Neuronal stem cell (in vitro differentiated cells): Measurements from ENCODE around the gene ATP8A1.

Source experiments
- DNase-seq: peaks from one replicate; pipeline ENCODE4 v3.0.0-alpha.2; 2013; ENCODE audit warnings: low spot score
- H2AFZ ChIP-seq: one replicate; pipeline ENCODE4 v1.6.1; 2013; ENCODE audit warnings: mild to moderate bottlenecking, low read length, inconsistent platforms
- H2AK5ac ChIP-seq: 2 replicates; pipeline ENCODE4 v1.6.1; 2013; ENCODE audit warnings: low read depth, mild to moderate bottlenecking, inconsistent platforms, low read length, moderate library complexity, mixed read lengths
- H2BK120ac ChIP-seq: 2 replicates; pipeline ENCODE4 v1.6.1; 2013; ENCODE audit warnings: low read depth, mild to moderate bottlenecking, inconsistent platforms, low read length, moderate library complexity, mixed read lengths
- H2BK12ac ChIP-seq: one replicate; pipeline ENCODE4 v1.6.1; 2013; ENCODE audit warnings: low read length, inconsistent platforms
- H2BK15ac ChIP-seq: 2 replicates; pipeline ENCODE4 v1.6.1; 2013; ENCODE audit warnings: mild to moderate bottlenecking, low read length, inconsistent platforms, mixed read lengths
- H2BK5ac ChIP-seq: one replicate; pipeline ENCODE4 v1.6.1; 2013; ENCODE audit warnings: inconsistent platforms, mild to moderate bottlenecking, low read length, moderate library complexity
- H3K14ac ChIP-seq: one replicate; pipeline ENCODE4 v1.6.1; 2013; ENCODE audit warnings: low read length, inconsistent platforms
- H3K18ac ChIP-seq: 2 replicates; pipeline ENCODE4 v1.6.1; 2013; ENCODE audit warnings: low read length, inconsistent platforms
- H3K23ac ChIP-seq: 2 replicates; pipeline ENCODE4 v1.6.1; 2013; ENCODE audit warnings: low read depth, mild to moderate bottlenecking, mixed read lengths, low read length, inconsistent platforms; ENCODE audit not compliant: poor library complexity
- H3K27ac ChIP-seq: replicated peaks from 3 replicates; pipeline ENCODE4 v1.5.1; 2013; ENCODE audit warnings: low read length, inconsistent platforms
- H3K27me3 ChIP-seq, 3 experiments: 2 replicates each; pipeline ENCODE4 v1.6.1; 2013; ENCODE audit warnings: low read length in 3 of 3, mild to moderate bottlenecking in 2 of 3, inconsistent platforms in 1 of 3, low read depth in 1 of 3, mixed read lengths in 1 of 3, moderate library complexity in 1 of 3; ENCODE audit not compliant: control insufficient read depth in 3 of 3, insufficient read depth in 3 of 3
- H3K36me3 ChIP-seq, 2 donors: replicated peaks in 1 of 2; 2 replicates each; pipeline ENCODE4 v1.6.1; 2013; ENCODE audit warnings: low read length in 2 of 2; ENCODE audit not compliant: control insufficient read depth in 2 of 2, insufficient read depth in 2 of 2
- H3K4ac ChIP-seq: 2 replicates; pipeline ENCODE4 v1.6.1; 2013; ENCODE audit warnings: inconsistent platforms, mild to moderate bottlenecking, low read length, moderate library complexity
- H3K4me1 ChIP-seq, 2 donors: 1 replicate in 1 of 2; 2 replicates in 1 of 2; pipeline ENCODE4 v1.6.1; 2013; ENCODE audit warnings: low read length in 2 of 2, low read depth in 1 of 2; ENCODE audit not compliant: control insufficient read depth in 2 of 2, insufficient read depth in 1 of 2
- H3K4me2 ChIP-seq: one replicate; pipeline ENCODE4 v1.6.1; 2013; ENCODE audit warnings: mild to moderate bottlenecking, low read length, inconsistent platforms; ENCODE audit not compliant: insufficient read depth, poor library complexity, severe bottlenecking
- H3K4me3 ChIP-seq, 2 donors: 2 replicates each; pipeline ENCODE4 v1.5.1; 2013; ENCODE audit warnings: low read length in 2 of 2, mild to moderate bottlenecking in 2 of 2, inconsistent platforms in 1 of 2, moderate library complexity in 1 of 2
- H3K79me1 ChIP-seq: one replicate; pipeline ENCODE4 v1.6.1; 2013; ENCODE audit warnings: low read depth, mild to moderate bottlenecking, inconsistent platforms, low read length, moderate library complexity
- H3K9ac ChIP-seq: one replicate; pipeline ENCODE4 v1.6.1; 2013; ENCODE audit warnings: mild to moderate bottlenecking, low read depth, low read length, inconsistent platforms; ENCODE audit not compliant: poor library complexity
- H3K9me3 ChIP-seq, 2 donors: replicated peaks in 1 of 2; 2 replicates each; pipeline versions ENCODE3 to v1.6.1; 2013; ENCODE audit warnings: low read length in 2 of 2, mild to moderate bottlenecking in 2 of 2, inconsistent platforms in 1 of 2, low read depth in 1 of 2, mixed read lengths in 1 of 2, moderate library complexity in 1 of 2; ENCODE audit not compliant: control insufficient read depth in 2 of 2, insufficient read depth in 1 of 2
- H4K8ac ChIP-seq: one replicate; pipeline ENCODE4 v1.6.1; 2013; ENCODE audit warnings: low read depth, mild to moderate bottlenecking, inconsistent platforms, low read length, moderate library complexity
- H4K91ac ChIP-seq: one replicate; pipeline ENCODE4 v1.6.1; 2013; ENCODE audit warnings: low read length, low read depth, mild to moderate bottlenecking, inconsistent platforms; ENCODE audit not compliant: poor library complexity
- WGBS, 2 donors: extraction: QIAGEN DNeasy Blood & Tissue Kit; methylation state at CpG; one replicate each; pipeline ENCODE4 v1.1.7; 2013; ENCODE audit warnings: missing lambda C conversion rate in 2 of 2, mixed read lengths in 1 of 2; ENCODE audit not compliant: insufficient read length in 2 of 2, insufficient replicate concordance in 1 of 2; ENCODE audit errors: extremely low coverage in 2 of 2; 5-methylcytosine and 5-hydroxymethylcytosine counted together

The ATP8A1 gene

DNA sequence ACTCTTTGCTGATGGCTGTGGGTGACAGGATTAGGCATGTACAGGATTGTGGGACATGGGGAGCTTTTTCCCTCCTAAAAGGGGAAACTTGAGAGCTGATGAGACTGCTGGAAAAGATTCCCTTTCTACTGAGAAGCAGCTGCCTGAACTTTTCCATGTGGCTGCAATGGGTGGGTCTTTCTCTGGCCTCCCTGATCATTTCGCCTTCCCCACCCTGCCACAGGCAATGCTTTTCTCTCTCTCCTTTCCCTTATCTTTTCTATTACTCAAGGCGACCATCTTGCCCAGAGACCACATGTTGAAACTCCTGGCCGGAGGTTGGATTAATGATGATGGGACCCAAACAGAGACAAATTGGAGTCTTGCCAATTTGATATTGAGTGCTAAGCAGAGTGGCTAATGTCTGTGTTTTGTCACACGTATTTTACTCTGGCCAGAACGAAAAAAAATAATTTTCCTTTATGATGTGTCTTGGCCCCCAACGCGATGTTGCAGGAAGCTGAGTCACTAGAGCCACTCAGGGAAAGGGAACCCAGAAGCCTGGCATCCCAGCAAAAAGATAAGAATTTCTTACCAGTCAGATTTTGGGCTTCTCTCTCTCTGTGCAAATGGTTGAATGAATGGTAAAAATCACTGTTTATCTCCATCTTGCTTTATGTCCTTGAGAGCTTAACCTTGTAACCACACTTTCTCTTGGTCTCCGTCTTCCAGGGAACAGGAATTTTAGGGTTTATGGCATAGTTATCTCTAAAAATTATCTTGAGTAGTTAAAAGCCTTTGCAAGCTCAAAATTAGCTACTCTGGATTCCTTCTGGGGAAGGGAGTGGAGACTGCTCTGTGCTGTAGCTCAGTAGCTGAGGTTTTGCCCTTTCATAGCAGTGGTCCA, 19.4 kb upstream of the ATP8A1 start:
- Histone ChIP-seq H3K23ac (no peak overlapping the region), H2AFZ (no peak overlapping the region), H2BK12ac (no peak overlapping the region), H3K27ac (no peak overlapping the region), H2BK5ac (no peak overlapping the region), H3K9me3 (no peaks in the 10 kb centered on the region), H3K4me1 (no peaks in the 10 kb centered on the region), H3K18ac (no peak overlapping the region), H2BK15ac (no peak overlapping the region), H3K36me3 (no peaks in the 10 kb centered on the region), H3K4me3 (no peak overlapping the region), H4K91ac (no peak overlapping the region), H3K27me3 (no peaks in the 10 kb centered on the region), H2BK120ac (no peak overlapping the region), H3K14ac (no peak overlapping the region), H3K79me1 (no peaks in the 10 kb centered on the region), H3K4ac (no peak overlapping the region), H3K4me2 (no peak overlapping the region), H2AK5ac (no peak overlapping the region), H4K8ac (no peak overlapping the region), H3K9ac (no peak overlapping the region)
- DNase-seq: no peak
- WGBS, 2 donors: no CpG with 5 or more reads among the region's 8 CpGs

DNA sequence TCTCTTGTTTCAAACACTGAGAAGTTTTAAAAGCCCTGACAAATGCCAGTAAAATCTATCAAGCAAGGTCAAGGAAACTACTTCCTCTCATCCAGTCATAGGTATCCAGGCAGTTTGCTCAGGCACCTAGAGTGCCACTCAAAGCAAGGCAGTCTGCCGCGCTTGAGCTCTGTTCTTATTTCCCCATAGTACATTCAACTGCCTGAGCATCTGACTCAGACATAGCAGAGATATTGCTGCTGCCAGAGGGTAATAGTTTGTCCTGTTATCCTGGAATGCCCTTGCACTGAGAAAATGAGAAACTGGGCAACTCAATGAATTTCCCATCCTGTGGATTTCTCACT, 16.1 kb upstream of the ATP8A1 start:
- H2BK15ac ChIP-seq: no peak overlapping the region
- no CpG with 5 or more reads among the region's 2 CpGs for WGBS, 2 donors
- DNase-seq: no peak
- no peaks in the 10 kb centered on the region for H3K27me3 ChIP-seq
- no peaks in the 10 kb centered on the region for H3K36me3 ChIP-seq
- no peak overlapping the region for H3K4ac ChIP-seq
- no peaks in the 10 kb centered on the region for H3K4me1 ChIP-seq
- no peak overlapping the region for H2BK120ac ChIP-seq
- no peak overlapping the region for H3K23ac ChIP-seq
- H2AFZ ChIP-seq: no peak overlapping the region
- H3K27ac ChIP-seq: no peak overlapping the region
- H3K4me2 ChIP-seq: no peak overlapping the region
- H3K79me1 ChIP-seq: no peaks in the 10 kb centered on the region
- no peak overlapping the region for H2BK5ac ChIP-seq
- H4K8ac ChIP-seq: no peak overlapping the region
- H3K9me3 ChIP-seq: no peaks in the 10 kb centered on the region
- H4K91ac ChIP-seq: no peak overlapping the region
- H2BK12ac ChIP-seq: no peak overlapping the region
- no peak overlapping the region for H3K9ac ChIP-seq
- no peak overlapping the region for H3K18ac ChIP-seq
- H3K4me3 ChIP-seq: no peak overlapping the region
- H3K14ac ChIP-seq: no peak overlapping the region
- H2AK5ac ChIP-seq: no peak overlapping the region

DNA sequence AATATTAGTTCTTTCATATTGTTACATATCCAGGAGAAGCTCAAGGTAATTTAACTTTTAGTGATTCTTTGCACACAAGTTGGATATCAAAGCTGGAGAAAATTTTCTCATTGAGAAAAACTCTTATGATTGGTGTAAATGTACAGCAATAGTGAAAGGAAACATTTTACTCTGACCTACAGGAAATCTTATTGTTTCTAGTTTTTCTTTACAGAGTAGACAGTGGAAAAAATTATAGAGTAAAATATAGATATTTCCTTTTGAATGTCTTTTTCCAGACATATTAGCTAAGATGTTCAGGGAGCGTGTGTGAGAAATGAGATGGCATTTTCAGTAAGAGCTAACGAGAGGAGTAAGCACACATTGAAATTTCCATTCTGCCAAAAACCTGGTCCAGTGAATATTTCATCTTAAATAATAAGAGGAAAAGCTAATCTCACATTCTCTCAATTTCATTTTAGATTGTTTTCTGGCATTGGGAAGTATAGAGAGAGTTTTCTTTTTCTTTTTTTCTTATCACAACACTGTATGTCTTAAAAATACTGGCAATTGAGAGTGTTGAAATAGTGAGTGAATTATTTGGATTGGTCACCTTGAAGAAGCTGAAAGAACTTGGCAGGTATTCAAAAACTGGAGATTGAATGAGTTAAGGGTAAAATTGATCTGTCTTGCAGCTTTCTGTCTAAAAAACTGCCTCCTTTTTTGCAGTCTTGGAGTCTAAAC, 15.6 kb upstream of the ATP8A1 start:
- Histone ChIP-seq H2BK120ac (no peak overlapping the region), H2AK5ac (no peak overlapping the region), H3K9me3 (no peaks in the 10 kb centered on the region), H2AFZ (no peak overlapping the region), H3K36me3 (no peaks in the 10 kb centered on the region), H2BK12ac (no peak overlapping the region), H3K4me3 (no peak overlapping the region), H2BK5ac (no peak overlapping the region), H3K27me3 (no peaks in the 10 kb centered on the region), H3K27ac (no peak overlapping the region), H3K4me1 (no peaks in the 10 kb centered on the region), H4K91ac (no peak overlapping the region), H4K8ac (no peak overlapping the region), H3K4ac (no peak overlapping the region), H3K18ac (no peak overlapping the region), H3K9ac (no peak overlapping the region), H3K14ac (no peak overlapping the region), H3K4me2 (no peak overlapping the region), H3K79me1 (no peaks in the 10 kb centered on the region), H2BK15ac (no peak overlapping the region), H3K23ac (no peak overlapping the region)
- WGBS, 2 donors: no CpG with 5 or more reads among the region's 2 CpGs
- no peak for DNase-seq

DNA sequence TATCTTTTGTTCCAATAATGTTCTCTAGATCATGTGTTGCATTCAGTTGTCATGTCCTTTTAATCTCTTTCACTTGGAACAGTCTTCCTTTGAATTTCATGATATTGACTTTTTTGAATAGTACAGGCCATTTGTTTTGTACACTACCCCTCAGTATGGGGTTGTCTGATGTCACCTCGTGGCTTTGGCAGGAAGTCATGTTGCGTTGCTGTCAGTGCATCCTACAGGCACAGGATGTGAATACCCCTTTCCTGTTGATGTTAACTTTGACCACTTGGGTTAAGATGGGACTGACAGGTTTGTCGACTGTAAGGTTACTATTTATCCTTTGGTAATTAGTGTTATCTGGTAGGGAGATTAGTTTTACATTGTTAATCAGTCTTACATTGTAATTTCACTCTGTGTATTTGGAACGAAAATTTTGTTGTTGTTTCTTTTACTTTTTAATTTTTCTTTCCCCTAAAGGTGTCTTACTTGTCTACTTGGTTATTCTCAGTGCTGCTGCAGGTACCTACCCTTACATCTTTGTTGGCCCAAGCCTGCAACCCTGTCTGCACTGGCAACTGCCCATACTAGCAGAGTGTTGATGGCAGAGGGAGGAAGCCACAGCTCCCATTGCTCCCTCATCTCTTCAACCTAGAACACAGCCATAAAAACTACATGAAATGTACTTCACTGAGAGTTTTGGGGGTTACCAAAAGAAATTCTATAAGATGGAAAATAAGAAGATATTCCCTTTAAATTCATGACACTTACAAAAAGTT, 14.7 kb upstream of the ATP8A1 start:
- Histone ChIP-seq H3K9me3 (no peaks in the 10 kb centered on the region), H3K4me2 (no peak overlapping the region), H3K27ac (no peak overlapping the region), H3K4ac (no peak overlapping the region), H3K36me3 (no peaks in the 10 kb centered on the region), H3K4me3 (no peak overlapping the region), H3K79me1 (no peaks in the 10 kb centered on the region), H3K9ac (no peak overlapping the region), H4K8ac (no peak overlapping the region), H3K23ac (no peak overlapping the region), H2BK12ac (no peak overlapping the region), H3K14ac (no peak overlapping the region), H3K18ac (no peak overlapping the region), H2BK120ac (no peak overlapping the region), H2AK5ac (no peak overlapping the region), H2BK15ac (no peak overlapping the region), H3K4me1 (no peaks in the 10 kb centered on the region), H4K91ac (no peak overlapping the region), H3K27me3 (no peaks in the 10 kb centered on the region), H2BK5ac (no peak overlapping the region), H2AFZ (no peak overlapping the region)
- DNase-seq: no peak
- WGBS, 2 donors: no CpG with 5 or more reads among the region's 4 CpGs
